A172 (cell line): ENCODE measurements around the gene ACAN. TPM values are rescaled to one million over a fixed set of nuclear protein-coding genes. Genes with fewer than 3 reads are reported as not detected.

Experiments
- DNase-seq: peaks from one replicate; pipeline ENCODE4 v3.0.0-alpha.2; 2015; ENCODE audit warnings: low spot score
- total RNA-seq: library from RNA; depleted of rRNA; stranded (reverse); fragments of >200 nt; shearing (Covaris generic); gene quantifications from 2 replicates; pipeline ENCODE4 v1.2.3, GENCODE V29; 2014

ACAN gene
- total RNA-seq, 1 experiment from 2014 or later, result not detected

DNA sequence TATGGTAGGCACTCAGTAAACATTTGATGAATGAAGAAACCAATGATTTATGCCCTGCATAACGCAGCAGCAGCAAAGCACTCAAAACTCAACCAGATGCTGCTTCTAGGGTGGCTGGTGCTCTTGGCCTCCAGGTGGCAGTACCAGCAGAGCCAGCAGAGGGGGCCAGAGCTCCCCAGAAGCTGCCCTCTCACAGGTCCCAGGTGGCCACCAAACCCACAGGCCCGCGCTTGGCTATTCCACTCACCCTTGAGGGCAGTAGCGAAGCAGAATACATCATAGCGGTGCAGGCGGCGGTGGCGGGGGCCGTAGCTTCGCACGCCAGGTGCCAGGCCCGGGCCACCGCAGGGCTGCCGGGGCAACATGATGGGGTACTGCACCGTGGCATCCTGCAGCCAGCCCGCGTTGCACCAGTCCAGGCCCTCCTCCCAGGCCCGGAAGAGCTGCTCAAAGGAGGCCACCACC, 75.5 kb downstream of the ACAN start:
- DNase-seq, result peak; percentile 57

DNA sequence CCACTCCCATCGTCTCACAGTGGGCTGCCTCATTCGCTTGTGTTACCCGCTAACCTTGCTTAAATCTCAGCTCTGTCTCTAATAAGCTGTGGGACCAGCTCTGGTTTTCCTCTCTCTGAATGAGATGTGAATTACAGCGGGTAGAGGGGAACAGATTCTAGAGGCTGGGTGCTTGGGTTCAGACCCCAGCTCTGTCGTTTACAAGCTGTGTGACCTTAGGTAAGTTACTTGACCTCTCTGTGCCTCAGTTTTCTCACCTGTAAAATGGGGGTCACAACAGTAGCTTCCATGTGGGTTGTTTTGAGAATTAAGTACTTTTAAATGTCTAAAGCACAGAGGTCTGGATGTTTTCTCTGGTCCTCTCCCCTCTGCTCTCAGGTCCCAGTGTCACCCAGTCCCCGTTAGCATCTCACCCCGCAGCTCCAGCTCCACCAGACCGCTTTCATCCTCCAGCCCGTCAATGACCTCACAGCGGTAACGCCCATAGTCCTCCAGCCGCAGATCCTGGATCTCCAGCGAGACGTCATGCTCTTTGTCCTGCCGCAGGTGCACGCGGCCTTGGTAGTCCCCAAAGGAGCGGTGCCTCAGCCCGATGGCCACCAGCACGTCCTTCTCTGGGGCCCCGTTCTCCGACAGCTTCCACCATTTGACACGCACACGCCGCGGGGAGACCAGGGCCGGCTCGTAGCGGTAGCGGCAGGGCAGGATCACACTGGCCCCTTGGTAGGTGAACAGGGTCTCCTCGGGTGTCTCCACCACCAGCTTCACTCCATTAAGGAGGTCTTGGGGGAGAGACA, 77.9 kb downstream of the ACAN start:
- no peak for DNase-seq

DNA sequence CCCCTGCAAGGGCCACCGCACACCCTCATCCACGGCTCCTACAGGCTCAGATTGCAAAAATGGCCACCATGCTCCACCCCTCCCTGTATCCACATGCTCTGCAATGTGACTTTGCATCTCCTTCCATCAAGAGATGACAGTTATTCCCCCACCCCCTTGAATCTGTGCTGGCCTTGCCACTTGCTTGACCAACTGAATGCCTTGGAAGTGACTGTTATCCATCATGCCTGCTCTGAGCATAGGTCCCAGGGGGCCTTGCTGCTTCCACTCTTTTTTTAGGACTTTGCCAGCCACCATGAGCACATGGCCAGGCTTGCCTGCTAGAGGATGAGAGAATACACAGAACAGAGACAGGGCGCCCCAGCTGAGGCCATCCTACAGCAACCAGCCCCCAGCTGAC, 78.5 kb downstream of the ACAN start:
- no peak for DNase-seq

DNA sequence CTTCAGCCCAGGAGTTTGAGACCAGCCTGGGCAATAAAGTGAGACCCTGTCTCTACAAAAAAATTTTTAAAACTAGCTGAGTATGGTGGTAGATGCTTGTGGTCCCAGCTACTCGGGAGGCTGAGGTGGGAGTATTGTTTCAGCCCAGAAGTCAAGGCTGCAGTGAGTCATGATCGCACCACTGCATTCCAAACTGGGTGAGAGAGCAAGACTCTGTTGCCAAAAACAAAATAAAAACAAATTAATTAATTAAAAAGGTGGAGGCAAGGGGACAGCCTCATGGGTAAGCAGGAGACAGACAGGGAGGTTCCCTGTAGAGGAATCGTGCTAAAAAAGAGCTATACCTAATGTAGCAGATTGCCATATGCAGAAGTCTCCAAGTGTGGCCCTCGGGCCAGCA, 79.5 kb downstream of the ACAN start:
- peak; percentile 29 for DNase-seq

DNA sequence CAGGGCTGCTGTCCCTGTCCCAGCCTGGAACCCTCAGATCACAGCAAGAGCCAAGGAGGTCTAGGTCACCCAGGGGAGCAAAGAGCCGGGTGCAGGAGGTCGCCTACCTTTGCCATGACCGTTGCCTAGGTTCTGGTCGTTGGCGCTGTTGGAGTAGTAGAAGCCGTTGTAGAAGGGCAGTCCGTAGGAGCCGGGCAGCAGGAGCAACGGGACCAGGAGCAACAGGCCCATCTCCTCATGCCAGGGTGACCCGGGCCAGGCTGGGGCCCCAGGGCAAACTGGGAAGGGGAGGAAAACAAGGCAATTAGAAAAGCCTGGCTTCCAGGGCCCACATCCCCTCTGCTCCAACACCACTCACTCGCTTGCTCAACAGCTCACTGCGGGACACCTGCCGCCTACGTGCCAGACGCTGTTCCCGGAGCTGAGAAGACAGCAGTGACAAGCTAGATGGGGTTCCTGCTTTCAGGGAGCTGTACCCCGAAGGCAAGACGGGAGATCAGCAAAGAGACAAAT, 83.9 kb downstream of the ACAN start:
- no peak for DNase-seq

DNA sequence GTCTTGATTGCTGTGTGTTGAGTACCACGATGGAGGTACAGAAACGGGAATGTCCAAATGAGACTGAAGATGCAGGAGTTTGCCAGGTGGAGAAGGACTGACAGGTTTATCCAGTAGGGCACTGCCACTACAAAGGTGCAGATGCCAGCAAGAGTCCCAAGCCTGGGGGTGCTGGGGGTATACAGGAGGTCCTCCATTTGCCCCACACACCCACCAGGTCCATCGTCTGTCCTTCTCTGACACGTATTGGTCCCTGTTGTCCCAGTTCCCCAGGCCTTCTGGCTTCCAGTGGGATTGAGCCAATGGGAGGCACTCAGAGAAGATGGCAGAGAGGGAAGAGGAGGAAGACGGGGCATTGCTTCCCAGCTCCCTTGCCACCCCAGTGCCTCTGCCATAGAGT, 85.5 kb downstream of the ACAN start:
- DNase-seq, result no peak

DNA sequence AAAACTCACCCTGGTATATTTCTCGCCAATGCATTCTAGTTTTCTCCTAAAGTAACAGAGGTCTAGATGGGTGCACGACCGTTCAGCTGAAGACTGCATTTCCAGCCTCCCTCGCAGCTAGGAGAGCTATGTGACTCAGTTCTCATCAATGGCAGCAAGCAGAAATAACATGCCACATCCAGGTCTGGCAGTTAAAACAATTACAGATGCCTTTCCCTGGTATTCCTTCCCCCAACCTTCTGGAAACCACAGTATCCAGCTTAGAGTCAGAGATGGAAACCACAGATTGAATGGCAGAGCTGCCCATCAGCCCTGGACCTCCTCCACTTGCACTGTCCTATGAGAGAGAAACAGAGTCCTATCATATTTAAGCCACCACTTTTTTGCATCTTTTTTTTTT, 87.3 kb downstream of the ACAN start:
- peak; percentile 52 for DNase-seq

DNA sequence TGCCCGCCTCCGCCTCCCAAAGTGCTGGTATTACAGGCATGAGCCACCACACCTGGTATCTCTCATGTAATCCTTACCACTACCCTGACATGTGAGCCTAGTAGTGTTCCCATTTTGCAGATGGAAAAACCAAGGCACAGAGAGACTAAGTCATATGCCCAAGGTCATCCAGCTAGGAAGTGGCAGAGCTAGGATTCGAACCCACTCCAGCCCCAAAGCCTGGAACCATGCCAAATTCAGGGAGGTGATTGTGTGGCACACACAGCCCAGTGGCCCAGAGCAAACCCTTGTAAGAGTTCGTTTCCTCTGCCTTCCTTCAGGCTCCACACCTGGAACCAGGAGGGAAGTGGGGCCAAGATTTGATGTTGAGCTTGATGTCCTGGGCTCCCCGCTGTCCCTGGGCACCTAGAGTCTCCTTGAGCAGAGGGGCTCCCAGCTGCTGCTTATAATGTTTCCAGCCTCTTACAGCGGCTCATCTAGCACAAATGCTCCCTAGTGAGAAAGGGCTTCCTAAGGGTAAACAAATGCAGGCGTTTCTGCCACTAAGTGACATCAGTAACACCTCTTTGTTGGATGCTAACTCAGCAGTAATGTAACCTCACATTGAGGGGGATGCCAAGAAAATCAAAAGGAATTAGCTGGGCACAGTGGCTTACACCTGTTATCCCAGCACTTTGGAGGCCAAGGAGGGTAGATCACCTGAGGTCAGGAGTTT, 88.5 kb downstream of the ACAN start:
- DNase-seq, result no peak

DNA sequence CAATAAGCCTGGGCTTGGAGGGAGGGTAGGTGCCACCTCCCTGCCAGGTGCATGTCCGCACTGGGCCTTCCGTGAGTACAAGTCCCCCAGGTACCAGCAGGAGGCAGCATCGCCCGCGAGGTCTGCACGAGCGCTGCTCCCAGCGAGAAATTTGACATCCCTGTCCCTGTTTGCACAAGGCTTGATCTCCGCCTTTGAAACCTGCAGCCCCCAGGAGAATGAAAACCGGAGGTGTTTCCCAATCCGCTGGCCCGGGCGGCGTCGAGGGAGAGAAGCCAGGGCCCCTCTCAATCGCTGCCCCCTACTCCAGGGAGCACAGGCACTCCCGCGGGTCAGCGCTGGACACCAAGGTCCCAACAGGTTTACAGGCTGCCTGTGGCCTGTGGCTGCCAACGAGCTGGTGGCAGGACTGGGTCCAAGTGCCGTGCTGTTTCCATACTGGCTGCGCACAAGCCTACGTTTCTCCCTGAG, 91.1 kb downstream of the ACAN start:
- no peak for DNase-seq

DNA sequence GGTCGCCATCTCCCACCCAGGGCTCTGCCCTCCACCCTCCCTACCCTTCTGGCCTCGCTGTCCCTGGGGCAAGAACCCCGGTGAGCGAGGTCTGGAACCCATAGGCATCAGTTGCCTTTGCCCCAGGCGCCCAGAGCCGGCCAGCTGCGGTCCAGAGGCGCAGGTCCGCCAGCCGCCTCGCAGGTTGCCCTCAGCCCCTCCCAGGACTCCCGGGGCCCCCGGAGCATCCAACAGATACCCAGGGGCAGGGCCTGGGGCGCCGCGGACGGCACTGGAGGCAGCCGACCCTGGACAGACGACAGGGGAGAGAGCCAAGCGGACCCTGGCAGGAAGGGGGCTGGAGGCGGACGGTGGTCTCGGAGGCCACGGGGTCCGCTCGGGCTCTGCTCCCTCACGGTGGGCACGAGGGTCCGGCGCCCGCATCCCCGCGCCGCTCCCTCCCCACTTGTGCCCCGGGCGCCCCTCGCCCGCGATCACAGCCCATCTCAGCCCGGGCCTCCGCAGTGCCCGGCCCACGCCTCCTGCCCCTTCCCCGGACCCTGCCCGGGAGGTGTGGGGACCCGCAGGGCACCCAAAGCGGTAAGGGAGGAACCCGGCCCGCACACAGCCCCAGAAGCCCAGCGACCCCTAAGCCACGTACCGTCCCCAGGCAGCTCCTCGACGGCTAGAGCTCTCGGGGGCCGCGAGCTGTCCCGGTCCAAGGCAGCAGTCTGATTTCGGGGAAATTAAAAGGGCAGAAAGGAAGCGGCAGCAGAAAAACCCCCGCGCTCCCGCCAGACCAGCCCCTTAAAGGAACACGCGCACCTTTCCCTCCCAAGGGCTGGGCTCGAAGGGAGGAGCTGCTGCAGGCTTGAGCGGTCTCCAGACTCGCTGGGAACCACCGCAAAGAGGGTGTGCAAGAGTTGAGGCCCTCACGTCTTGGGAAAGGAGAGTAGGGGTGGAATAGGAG, 91.9 kb downstream of the ACAN start, which contains the start of gene HAPLN3:
Gene HAPLN3 (minus strand): TSS at position 726 of the 949 bp plus-strand sequence. CDS start 8,246 bp downstream, outside the sequence.
- no peak for DNase-seq

DNA sequence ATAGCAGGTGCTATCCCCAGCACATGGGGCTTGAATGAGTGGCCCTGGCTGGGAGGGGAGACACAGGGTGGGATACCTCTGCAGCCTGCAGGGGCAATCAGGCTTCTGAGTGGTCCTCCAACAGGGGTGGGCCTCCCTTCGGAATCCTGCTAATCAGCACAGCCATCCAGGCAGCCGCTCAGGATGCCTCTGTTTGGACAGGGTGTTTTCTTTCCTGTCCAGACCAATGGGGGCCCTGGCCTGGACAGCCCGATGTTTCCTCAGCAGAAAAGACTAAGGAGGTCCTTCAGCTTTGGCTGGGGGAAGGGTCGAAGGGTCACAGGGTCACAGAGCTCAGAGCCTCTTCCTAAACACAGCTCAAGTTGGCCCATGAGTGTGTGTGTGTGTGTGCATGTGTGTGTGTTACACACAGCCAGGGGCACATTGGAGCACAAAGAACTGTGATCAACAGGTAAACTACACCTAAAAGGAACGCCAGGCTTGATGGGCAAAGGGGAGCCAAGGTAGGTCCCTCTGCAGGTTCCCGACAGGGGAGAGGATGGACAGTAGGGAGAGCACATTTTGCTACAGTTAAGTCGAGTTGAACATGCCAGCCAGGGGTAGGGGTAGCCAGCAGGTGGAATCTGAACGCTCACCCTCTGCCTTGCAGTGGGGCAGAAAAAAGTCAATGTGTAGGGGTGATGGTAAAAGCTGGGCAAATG, 93.2 kb downstream of the ACAN start:
- no peak for DNase-seq

DNA sequence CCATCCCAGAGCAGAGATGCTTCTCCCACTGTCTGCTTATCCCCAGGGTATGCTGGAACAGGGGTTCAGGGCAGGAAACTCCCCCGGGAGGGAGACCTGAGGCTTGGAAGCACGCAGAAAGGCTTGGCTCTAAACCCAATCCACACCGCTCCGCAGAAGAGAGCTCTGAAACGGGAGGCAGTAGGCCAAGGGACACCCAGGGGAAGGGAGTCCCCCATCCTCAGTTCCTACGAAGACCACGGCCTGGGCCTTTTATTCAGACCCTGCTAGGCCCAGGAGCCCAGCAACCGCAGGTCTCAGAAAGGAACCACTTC, 93.9 kb downstream of the ACAN start:
- no peak for DNase-seq

DNA sequence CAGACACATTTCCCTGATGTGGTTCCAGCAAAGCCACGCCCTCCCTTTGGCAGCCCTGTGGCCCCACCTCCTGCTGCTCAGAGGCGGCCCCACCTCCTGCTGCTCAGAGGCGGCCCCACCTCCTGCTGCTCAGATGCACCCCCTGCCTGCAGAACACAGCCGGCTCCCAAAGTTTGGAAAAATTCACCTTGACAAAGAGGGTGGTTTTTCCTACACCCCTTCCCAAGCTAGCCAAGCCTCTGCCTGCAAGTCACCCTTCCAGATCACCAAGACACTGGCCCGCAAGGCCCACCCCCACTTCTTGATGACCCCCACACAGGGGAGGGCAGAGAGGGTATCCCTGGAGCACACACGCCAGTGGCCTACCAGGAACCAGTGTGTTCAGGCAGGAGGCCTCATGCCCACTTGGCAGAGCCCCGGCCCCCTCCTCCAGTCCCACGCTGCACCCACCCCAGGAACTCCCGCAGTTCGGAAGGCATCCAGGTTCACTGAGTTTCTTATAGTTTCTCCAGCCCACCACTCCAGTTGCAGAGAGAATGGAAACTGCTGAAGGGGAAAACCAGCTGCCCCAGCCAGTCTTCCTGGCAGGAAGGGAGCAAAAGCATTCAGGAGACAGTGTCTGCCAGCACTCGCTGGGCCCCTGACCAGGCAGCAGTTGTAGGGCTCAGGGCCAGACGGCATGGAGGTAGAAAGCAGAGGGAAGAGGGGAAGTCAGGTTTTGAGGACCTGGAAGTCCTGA, 94.4 kb downstream of the ACAN start:
- DNase-seq, result peak; percentile 83

DNA sequence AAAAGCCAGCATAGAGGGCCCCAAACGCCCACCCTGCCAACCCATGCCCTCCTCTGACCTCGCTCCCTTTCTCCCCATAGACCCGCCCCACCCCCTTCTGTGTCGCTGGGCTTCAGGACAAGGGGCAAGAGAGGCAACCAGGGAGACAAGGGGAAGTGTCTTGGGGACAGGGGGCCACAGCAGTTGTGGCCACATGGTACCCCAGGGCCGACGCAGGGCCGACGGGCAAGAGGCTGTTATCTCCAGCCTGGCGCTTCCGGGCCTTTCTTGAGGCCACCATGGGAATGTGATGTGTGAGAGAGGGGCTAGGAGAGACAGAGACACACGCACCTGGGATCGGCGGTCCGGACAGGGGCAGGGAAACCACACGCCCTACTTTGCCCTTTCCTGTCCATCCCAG, 95.5 kb downstream of the ACAN start:
- DNase-seq, result no peak

DNA sequence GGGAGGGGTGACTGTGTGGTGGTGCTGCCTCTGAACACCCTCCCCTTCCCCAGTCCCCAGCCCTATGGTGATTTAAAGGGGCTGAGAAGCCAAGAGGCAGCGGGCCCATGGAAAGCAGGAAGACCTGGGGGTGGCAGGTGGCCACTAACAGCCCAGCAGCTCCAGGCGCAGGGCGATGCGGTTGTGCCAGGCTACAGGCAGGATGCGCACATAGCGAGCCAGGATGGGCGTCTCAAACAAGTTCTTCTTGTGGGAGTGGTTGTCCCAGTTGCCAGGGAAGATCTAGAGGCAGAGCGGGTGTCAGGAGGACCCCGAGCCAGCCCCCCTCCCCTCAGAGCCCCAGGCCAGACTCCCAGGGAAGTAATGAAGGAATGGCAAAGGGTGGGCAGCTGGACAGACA, 96.0 kb downstream of the ACAN start:
- no peak for DNase-seq

DNA sequence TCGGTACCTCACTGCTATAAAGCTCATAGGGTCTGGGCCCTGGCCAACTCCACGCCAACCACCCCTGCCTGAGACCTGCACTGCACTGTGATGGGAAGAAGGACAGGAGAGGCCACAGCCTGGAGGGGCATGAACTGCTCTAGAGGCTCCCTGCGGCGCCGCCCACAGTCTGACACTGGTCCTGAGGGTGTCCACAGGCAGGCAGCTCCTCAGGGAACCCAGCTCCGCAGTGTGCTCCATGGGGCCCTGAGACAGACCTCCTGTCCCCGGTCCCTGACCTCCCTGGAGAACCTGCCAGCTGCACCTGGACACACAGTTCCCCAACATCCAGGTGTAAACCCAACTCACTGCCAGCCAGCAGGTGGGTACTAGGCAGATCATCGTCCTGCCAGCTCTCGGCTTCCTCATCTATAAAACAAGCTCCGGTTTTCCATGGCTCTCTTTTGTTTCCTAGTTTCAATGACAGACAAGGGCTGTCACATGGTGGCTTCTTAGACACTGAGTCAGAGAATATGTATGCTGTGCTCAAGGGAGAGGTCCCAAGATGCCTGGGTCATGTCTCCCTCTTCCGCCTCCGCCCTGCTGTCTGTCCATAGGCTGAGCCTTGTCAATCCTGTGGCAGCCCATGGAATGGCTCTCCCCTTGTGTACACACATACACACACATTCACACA, 97.2 kb downstream of the ACAN start:
- DNase-seq, result peak; percentile 85

DNA sequence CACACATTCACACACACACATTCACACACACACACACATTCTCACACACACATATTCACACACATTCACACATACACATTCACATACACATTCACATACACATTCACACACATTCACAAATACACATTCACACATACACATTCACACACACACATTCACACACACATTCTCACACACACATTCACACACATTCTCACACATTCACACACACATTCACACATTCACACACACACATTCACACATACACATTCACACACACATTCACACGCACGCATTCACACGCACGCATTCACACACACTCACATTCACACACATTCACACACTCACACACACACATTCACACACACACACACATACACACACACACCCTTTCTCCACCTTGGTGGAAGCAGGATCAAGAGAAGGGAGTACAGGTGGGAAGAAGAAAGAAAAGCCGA, 97.8 kb downstream of the ACAN start:
- no peak for DNase-seq

DNA sequence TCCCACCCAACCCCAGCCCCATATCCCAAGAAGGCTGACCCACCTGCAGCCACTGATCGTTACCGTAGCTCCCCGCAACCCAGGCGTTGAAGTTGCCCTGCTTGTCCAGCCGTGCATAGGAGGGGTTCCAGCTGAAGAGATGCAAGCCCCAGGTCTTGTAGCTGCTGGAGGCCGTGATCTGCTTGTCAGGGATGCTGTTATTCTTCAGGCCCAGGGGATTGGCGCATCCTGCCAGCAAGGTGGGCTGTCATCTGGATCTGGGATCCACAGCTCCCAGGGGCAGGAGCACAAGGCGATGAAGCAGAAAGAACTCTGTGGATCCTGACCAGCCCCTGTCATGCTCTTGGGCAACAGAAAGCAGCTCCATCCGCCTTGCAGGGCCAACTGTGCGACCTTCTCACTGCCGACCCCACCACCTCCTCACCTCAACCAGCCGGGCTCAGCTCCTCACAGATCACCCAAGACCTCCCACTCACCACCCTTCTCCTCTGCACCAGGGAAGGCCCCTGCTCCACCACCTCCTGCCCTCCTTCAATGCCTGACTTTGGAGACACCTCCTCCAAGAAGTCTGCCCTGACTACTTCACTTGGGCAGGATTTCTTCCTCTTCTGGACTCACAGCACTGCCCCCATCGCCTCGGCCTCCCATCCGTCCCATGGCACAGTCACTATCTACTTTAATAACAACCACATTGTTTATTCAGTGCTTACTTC, 98.4 kb downstream of the ACAN start:
- DNase-seq, result no peak

DNA sequence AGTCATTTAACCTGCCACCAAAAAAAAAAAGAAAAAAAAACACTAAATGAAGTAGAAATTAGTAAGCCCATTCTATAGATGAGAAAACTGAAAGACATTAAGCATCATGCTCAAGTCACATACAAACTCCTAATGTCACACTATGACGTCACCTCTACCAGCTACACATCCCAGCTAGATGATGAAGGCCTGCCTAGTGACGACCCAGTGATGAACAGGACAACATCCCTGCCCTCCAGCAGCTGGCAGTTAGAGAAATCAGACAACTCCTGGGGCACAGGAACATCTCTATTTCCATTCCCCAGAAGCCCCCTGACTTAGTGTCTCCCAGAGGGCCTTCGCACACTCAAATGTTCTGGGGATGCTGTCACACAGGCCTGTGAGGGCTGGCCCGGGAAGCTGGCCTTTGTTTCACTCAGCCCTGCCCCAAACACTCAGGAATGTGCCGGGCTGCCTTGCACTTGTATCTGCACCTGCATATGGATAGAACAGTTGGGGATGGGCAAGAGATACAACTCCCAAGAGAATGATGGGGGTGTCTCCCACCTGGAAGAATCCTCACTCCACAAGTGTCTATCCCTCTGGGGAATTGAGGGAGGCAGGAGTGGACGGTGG, 99.1 kb downstream of the ACAN start:
- no peak for DNase-seq
